ENCODE measurements around the gene XYLT2. TPM values are rescaled to one million over a fixed set of nuclear protein-coding genes. Genes with fewer than 3 reads are reported as not detected.

The XYLT2 gene
- total RNA-seq, 2 donors from 2014 or later, result 54.1 to 65.9 TPM

DNA sequence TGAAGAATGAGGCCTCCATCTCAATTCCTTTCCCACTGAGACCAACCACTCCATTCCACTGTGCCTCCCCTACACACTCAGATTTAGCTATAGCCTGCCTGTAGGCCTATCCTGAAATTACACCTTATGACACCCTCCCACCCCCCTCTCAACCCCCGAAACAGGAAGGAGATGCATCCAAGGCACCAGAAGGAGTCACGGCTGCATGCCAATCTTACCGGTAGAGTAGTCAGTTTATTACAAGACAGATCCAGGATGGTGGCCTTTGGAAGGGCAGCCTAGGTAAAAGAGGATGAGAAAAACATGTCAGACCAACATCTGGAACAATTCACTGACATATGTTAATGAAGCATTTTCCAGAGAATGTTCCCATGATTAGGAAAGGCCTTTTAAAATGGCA, 48.8 kb downstream of the XYLT2 start:
- H3K27ac Mint-ChIP-seq, result no peak overlapping the region
- no peak overlapping the region for H3K9ac ChIP-seq (ENCODE audit: extremely low read depth, low read length, poor library complexity, severe bottlenecking)
- TF ChIP-seq, protein P1, sequence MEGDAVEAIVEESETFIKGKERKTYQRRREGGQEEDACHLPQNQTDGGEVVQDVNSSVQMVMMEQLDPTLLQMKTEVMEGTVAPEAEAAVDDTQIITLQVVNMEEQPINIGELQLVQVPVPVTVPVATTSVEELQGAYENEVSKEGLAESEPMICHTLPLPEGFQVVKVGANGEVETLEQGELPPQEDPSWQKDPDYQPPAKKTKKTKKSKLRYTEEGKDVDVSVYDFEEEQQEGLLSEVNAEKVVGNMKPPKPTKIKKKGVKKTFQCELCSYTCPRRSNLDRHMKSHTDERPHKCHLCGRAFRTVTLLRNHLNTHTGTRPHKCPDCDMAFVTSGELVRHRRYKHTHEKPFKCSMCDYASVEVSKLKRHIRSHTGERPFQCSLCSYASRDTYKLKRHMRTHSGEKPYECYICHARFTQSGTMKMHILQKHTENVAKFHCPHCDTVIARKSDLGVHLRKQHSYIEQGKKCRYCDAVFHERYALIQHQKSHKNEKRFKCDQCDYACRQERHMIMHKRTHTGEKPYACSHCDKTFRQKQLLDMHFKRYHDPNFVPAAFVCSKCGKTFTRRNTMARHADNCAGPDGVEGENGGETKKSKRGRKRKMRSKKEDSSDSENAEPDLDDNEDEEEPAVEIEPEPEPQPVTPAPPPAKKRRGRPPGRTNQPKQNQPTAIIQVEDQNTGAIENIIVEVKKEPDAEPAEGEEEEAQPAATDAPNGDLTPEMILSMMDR (conservative IDR thresholded peaks at IDR 0.05), result no peak
- H3K36me3 ChIP-seq (ENCODE audit: control insufficient read depth, insufficient read depth, low read length), result peaks cover 57% of the 10 kb centered on the region
- H3K9me3 Mint-ChIP-seq, result peaks cover 11% of the 10 kb centered on the region
- H3K36me3 Mint-ChIP-seq (ENCODE audit: low read depth), result peaks cover 49% of the 10 kb centered on the region
- WGBS, 2 experiments (ENCODE audit: insufficient coverage in 1 of 2, insufficient read length in 1 of 2), result 70 to 83% methylated on average over 2 to 3 of the region's 3 CpGs
- H3K4me1 ChIP-seq (ENCODE audit: control insufficient read depth, insufficient read depth, low read length), result no peaks in the 10 kb centered on the region
- no peak for DNase-seq
- peak overlapping the region; percentile 87 for H3K4me3 ChIP-seq (ENCODE audit: low read length)
- H3K27me3 ChIP-seq (ENCODE audit: control insufficient read depth, insufficient read depth, low read length, poor library complexity, severe bottlenecking), result no peaks in the 10 kb centered on the region
- no peak overlapping the region for H3K4me3 Mint-ChIP-seq
- H3K27me3 Mint-ChIP-seq (ENCODE audit: insufficient read depth), result no peaks in the 10 kb centered on the region
- H3K4me1 Mint-ChIP-seq, result peaks cover 11% of the 10 kb centered on the region
- no peaks in the 10 kb centered on the region for H3K9me3 ChIP-seq (ENCODE audit: control insufficient read depth, low read length)
- no peak overlapping the region for H3K27ac ChIP-seq (ENCODE audit: low read depth, low read length)

DNA sequence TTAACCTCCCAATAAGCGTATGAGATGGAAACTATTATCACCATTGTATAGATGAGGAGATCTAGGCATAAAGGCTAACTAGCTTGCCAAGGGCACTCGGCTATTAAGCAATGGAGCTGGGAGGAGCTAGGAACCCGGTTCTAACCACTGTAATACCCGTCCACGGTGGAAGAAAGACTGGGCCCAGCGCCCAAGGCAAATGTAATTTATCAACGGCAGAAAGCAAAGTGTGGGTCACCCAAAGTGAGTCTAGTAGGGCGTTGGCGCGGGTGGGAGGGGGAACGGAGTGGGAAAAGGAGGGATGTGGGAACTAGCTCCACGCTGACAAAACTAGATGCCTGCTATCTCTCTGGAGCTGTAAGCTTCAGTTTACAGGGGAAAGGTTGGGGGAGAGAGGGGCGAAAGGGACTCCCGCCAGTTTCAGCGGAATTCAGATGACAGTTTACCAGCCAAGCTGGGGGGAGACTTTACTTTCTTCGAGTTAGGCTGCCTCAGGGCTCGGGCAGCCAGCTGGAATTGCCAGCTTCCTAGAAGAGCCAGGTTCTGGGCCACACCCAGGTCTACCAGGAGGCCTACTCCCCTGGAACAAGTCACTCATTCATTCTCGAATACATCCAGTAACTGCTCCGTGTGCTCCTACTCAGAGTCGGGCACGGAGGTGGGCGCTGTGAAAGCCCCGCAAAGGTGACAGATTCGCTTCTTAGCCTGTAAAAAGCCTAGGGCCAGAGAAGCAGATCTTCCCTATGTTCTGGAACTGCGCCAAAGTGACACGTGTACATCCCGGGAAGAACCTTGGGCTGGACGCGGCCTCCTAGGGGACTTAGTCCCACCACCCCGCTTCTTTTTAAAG, 50.6 kb downstream of the XYLT2 start:
- 12 to 15% methylated on average over 27 to 30 of the region's 30 CpGs for WGBS, 2 experiments (ENCODE audit: insufficient coverage in 1 of 2, insufficient read length in 1 of 2)
- peak overlapping the region; percentile 73 for H3K27ac Mint-ChIP-seq
- H3K36me3 Mint-ChIP-seq (ENCODE audit: low read depth), result peaks cover 40% of the 10 kb centered on the region
- H3K4me3 ChIP-seq (ENCODE audit: low read length), result peak overlapping the region; percentile 87
- peaks cover 11% of the 10 kb centered on the region for H3K4me1 Mint-ChIP-seq
- peaks cover 40% of the 10 kb centered on the region for H3K36me3 ChIP-seq (ENCODE audit: control insufficient read depth, insufficient read depth, low read length)
- no peaks in the 10 kb centered on the region for H3K4me1 ChIP-seq (ENCODE audit: control insufficient read depth, insufficient read depth, low read length)
- H3K27me3 ChIP-seq (ENCODE audit: control insufficient read depth, insufficient read depth, low read length, poor library complexity, severe bottlenecking), result no peaks in the 10 kb centered on the region
- peak overlapping the region; percentile 79 for H3K4me3 Mint-ChIP-seq
- H3K9ac ChIP-seq (ENCODE audit: extremely low read depth, low read length, poor library complexity, severe bottlenecking), result peak overlapping the region; percentile 93
- TF ChIP-seq, protein P1 (conservative IDR thresholded peaks at IDR 0.05), result no peak
- no peaks in the 10 kb centered on the region for H3K27me3 Mint-ChIP-seq (ENCODE audit: insufficient read depth)
- DNase-seq, result peak; percentile 62
- peaks cover 12% of the 10 kb centered on the region for H3K9me3 Mint-ChIP-seq
- no peak overlapping the region for H3K27ac ChIP-seq (ENCODE audit: low read depth, low read length)
- H3K9me3 ChIP-seq (ENCODE audit: control insufficient read depth, low read length), result no peaks in the 10 kb centered on the region

- no peak within 1 kb of the TSS for H3K27ac ChIP-seq (ENCODE audit: low read depth, low read length)
- TF ChIP-seq, protein P1 (conservative IDR thresholded peaks at IDR 0.05), result peak; percentile 99
- H3K4me1 Mint-ChIP-seq, result peaks cover 11% of the 10 kb centered on the region
- DNase-seq, result peak; percentile 98
- H3K27me3 Mint-ChIP-seq (ENCODE audit: insufficient read depth), result no peaks in the 10 kb centered on the region
- H3K4me3 ChIP-seq (ENCODE audit: low read length), result peak within 1 kb of the TSS; percentile 87
- H3K27me3 ChIP-seq (ENCODE audit: control insufficient read depth, insufficient read depth, low read length, poor library complexity, severe bottlenecking), result no peaks in the 10 kb centered on the region
- peak within 1 kb of the TSS; percentile 79 for H3K4me3 Mint-ChIP-seq
- H3K36me3 Mint-ChIP-seq (ENCODE audit: low read depth), result peaks cover 33% of the 10 kb centered on the region
- H3K4me1 ChIP-seq (ENCODE audit: control insufficient read depth, insufficient read depth, low read length), result no peaks in the 10 kb centered on the region
- 1 to 2% methylated on average over 40 to 70 of the region's 70 CpGs for WGBS, 2 experiments (ENCODE audit: insufficient coverage in 1 of 2, insufficient read length in 1 of 2)
- peaks cover 32% of the 10 kb centered on the region for H3K36me3 ChIP-seq (ENCODE audit: control insufficient read depth, insufficient read depth, low read length)
- H3K9me3 Mint-ChIP-seq, result peaks cover 12% of the 10 kb centered on the region
- H3K9ac ChIP-seq (ENCODE audit: extremely low read depth, low read length, poor library complexity, severe bottlenecking), result peak within 1 kb of the TSS; percentile 93
- H3K9me3 ChIP-seq (ENCODE audit: control insufficient read depth, low read length), result no peaks in the 10 kb centered on the region
- H3K27ac Mint-ChIP-seq, result peak within 1 kb of the TSS; percentile 73
Observed at GRCh38 chr17:50397111-50397918, 51.4 kb downstream of the XYLT2 start, which contains the start of gene LRRC59. LRRC59 (minus strand) TSS chr17:50397523; CDS start chr17:50397317, 206 bp downstream.

Measured in endodermal cell (in vitro differentiated cells).